HG02623 (cell line): ENCODE measurements around the gene PRR11.
"Not testable (repeated sequence)": the region's sequence is repeated elsewhere in the genome, so short reads cannot be mapped to it uniquely, and the experiment has no call there.

ENCODE experiments used
- ATAC-seq: cut with Tn5 transposase; IDR thresholded peaks from one replicate; pipeline ENCODE4 v1.9.1; 2021; ENCODE audit warnings: moderate library complexity; ENCODE audit not compliant: unreplicated experiment

PRR11 gene

DNA sequence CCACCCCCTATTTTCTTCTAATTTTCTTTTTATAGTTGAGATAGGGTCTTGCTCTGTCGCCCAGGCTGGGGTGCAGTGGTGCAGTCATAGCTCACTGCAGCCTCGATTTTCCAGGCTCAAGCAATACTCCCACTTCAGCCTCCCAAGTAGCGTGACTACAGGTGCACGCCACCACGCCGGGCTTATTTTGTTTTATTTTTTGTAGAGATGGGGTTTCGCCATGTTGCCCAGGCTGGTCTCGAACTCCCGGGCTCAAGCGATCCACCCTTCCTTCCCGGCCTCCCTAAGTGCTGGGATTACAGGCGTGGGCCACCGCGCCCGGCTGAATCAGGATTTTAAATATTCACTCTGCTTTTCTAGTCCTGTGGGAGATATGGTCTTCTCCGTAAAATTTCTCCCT, 63.8 kb downstream of the PRR11 start:
- ATAC-seq: no peak

DNA sequence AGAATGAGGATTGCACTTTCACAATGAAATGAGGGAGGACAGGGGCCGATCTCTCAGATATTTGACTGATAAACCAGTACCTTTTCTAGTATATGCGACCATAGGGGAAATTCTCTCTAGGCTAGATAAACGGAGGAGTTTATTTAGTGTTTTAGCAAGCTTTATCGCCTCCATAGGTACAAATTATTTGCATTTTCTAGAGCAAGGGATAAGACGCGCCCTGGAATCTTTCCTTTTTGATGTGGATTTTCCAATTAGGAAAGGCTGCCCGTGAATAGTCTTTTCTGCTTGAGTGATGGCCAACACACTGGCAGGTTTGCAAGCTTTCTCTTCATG, 64.4 kb downstream of the PRR11 start:
- no peak for ATAC-seq

DNA sequence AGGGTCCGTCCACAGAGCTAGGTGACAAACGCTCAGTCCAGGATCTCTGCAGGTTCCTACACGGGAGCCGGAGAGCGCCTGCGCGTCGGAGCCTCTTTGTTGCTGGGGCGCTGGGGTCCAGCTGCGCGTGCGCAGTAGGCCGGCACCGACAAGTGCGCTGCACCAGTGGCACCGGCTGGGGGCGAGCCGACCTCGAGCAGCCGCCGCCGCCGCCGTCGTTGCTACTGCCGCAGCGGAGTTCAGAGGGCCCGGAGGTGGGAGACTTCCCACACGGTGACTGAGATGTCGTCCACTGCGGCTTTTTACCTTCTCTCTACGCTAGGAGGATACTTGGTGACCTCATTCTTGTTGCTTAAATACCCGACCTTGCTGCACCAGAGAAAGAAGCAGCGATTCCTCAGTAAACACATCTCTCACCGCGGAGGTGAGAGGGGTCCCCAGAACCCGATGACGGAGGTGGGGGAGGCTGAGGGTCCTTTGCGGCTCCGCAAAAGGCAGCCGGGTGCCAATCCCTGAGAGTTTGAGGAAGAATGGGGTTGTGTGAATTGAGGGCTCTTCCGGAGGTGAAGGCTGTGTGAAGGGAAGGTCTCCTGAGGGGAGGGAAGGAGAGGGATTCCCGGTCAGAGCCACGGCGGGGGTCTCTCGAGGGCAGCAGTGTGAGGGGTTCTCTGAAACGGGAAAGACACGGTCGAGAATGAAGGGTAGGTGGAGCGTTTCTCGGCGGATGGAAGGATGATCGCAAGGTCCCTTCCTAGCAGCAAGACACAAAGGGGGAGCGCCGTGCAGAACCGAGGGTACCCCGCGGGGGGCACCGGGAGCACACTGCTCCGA, 65.0 kb downstream of the PRR11 start, which contains the start of gene GDPD1:
Gene GDPD1 (plus strand): TSS at position 184 of the 831 bp plus-strand sequence. CDS start 99 bp downstream, at position 283.
- ATAC-seq: peak; percentile 92

DNA sequence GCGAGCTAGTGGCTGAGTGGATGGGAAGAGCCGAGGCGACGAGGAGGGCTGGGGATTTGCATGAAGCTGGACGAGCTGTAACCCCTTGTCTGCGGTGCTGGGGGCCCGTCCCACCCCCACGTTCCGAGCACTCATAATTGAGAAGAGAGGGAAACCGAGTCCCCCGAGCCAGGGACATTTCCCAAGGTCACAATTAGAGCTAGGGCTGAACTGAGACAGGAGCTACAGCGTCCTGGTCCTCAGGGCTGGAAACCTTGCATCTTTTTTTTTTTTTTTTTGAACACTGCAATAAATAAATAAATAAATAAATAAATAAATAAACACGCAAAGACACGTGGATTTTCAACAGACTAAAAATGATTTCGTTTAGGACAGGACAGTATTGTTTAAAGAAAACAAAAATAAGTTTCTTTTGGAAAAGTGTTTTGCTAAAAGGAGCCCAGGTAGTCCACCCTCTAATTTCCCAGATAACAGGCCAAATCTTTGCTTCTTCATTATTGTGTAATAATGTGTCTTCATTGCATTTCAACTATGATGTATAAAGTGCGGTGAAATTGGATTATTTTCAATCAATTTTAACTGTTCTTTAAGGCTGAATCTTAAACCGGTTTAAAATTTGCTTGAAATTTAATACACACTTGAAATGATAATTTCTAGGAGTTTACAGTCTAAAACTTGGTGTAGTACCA, 65.8 kb downstream of the PRR11 start:
- ATAC-seq: no peak

DNA sequence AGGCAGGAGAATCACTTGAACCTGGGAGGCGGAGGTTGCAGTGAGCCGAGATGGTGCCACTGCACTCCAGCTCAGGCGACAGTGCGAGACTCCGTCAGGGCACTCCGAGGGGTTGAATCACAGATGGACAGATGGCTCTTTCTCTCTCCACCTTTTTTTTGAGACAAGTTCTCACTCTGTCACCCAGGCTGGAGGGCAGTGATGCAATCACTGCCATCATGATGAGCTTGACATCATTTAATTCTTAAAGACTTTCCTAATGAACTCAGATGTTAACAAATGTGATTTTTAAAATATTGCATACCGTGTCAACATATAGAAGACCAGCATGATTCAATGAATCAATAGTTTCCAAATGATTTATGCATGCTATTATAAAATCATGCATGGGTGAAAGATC, 68.3 kb downstream of the PRR11 start:
- ATAC-seq: no peak

DNA sequence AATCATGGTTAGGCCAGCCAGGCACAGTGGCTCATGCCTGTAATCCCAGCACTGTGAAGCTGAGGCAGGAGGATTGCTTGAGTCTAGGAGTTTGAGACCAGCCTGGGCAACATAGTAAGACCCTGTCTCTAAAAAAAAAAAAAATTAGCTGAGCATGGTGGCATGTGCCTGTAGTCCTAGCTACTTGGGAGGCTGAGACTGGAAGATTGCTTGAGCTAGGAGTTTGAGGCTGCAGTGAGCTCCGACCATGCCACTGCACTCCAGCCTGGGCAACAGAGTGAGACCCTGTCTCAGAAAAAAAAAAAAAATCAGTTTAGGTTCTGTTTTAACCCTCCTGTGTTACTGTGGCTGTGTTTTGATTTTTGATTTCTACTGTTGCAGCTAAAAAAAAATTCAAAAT, 73.0 kb downstream of the PRR11 start:
- not testable (repeated sequence) for ATAC-seq

DNA sequence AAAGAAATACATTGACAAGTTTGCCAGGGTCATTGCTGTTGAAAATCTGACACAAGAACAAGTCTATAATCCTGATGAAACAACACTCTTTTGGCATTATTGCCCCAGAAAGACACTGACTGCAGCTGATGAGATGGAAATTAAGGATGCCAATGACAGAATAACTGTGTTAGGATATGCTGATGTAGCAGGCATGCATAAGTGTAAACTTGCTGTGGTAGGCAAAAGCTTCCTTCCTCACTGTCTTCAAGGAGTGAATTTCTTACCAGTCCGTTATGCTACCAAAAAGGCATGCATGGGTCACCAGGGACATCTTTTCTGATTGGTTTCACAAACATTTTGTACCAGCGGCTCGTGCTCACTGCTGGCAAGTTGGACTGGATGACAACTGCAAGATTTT, 75.2 kb downstream of the PRR11 start:
- no peak for ATAC-seq

DNA sequence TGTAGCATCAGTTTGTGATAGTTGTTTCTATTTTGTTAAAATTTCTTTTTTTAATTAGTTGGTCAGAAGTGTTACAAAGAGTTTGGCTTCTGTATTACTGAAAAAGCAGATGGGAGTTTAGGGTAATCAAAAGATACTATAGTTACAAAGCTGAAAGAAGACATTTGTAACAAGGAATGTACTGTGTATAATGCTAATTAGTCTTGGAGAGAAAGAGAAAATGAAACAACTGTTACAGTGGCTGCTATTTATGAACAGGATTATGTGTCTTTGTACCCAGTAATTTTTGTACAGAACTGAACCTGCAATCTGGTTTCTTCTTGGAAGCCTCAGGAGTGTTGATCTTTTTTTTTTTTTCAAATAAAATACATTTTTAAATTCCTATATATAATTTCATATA, 79.1 kb downstream of the PRR11 start:
- no peak for ATAC-seq

DNA sequence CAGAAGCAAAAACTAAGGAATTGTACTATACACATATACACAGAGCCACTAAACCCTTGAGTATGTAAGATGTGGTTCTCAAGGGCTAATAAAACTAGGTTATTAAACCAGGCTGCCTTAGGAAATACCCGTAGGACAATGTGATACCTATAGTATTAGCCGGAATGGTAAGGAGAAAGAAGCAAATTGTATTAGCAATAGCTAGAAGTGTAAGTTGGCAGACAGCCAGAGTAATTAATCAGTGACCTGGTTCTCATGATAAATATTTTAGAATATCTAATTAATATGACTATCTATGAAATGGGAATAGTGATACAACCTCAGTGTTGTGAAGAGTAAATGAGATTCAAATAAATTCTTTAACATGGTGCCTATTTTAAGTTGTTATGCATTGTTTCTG, 83.4 kb downstream of the PRR11 start:
- no peak for ATAC-seq

DNA sequence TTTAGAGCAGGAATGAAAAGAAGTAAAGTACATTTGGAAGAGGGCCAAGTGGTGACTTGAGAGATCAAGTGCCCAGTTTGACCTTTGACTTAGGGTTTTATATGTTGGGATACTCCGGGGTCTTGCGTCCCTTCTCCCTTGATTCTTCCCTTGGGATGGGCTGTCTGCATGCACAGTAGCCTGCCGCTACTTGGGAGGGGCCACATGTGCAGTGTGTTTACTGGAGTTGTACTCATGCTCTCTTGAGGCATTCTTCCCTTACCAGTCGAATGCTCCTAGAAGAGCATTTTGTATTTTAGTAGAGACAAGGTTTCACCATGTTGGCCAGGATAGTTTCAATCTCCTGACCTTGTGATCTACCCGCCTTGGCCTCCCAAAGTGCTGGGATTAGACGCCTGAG, 88.5 kb downstream of the PRR11 start:
- ATAC-seq: no peak
